CD4-positive, alpha-beta T cell (primary cell): Measurements from ENCODE around the gene SCN4A. TPM values are rescaled to one million over a fixed set of nuclear protein-coding genes. Genes with fewer than 3 reads are reported as not detected.
A peak's percentile ranks its signal among the peaks of the same experiment; 100 is the strongest.
"Not testable (repeated sequence)": the region's sequence is repeated elsewhere in the genome, so short reads cannot be mapped to it uniquely, and the experiment has no call there.

Experiments
- ATAC-seq: fragments of 200-7000 bp; cut with Tn5 transposase; one replicate; pipeline ENCODE4 v1.10.0; 2022; ENCODE audit warnings: mild to moderate bottlenecking; ENCODE audit not compliant: poor library complexity
- CTCF ChIA-PET: fragments of 350-600 bp; sonication (Branson Sonifier 250); formaldehyde crosslinking; loops from one replicate; lab custom pipeline; 2021; ENCODE audit warnings: antibody characterized with exemption, inconsistent platforms; lab: Charles Lee
- POLR2A ChIA-PET: fragments of 350-600 bp; sonication (Branson Sonifier 250); formaldehyde crosslinking; loops from one replicate; lab custom pipeline; 2021; ENCODE audit warnings: antibody characterized with exemption, inconsistent platforms; lab: Charles Lee
- DNase-seq, 14 experiments: peaks; one replicate each; pipeline ENCODE4 v3.0.0-alpha.2; 2013 to 2020; ENCODE audit warnings: mixed read lengths in 2 of 14
- H3K27ac ChIP-seq, 2 donors: one replicate each; pipeline versions ENCODE4 v1.5.1 to v1.7.0; 2013; ENCODE audit warnings: low read length in 2 of 2, low read depth in 1 of 2, mild to moderate bottlenecking in 1 of 2
- H3K27me3 ChIP-seq, 2 experiments: 1 replicate in 1 of 2; 2 replicates in 1 of 2; pipeline versions ENCODE4 v1.6.1 to v1.7.0; 2013; ENCODE audit warnings: low read length in 2 of 2, control low read depth in 1 of 2, mild to moderate bottlenecking in 1 of 2, moderate library complexity in 1 of 2; ENCODE audit not compliant: insufficient read depth in 2 of 2, control insufficient read depth in 1 of 2
- H3K36me3 ChIP-seq: one replicate; pipeline ENCODE4 v1.6.1; 2013; ENCODE audit warnings: low read length, control low read depth; ENCODE audit not compliant: insufficient read depth
- H3K4me1 ChIP-seq: one replicate; pipeline ENCODE4 v1.6.1; 2013; ENCODE audit warnings: low read length, control low read depth; ENCODE audit not compliant: insufficient read depth
- H3K4me3 ChIP-seq: one replicate; pipeline ENCODE4 v1.5.1; 2013; ENCODE audit warnings: mild to moderate bottlenecking, low read length, moderate library complexity
- H3K9me3 ChIP-seq, 2 experiments: 1 replicate in 1 of 2; 2 replicates in 1 of 2; pipeline versions ENCODE4 v1.6.1 to v1.7.0; 2013; ENCODE audit warnings: low read length in 2 of 2, mild to moderate bottlenecking in 2 of 2, control low read depth in 1 of 2, moderate library complexity in 1 of 2; ENCODE audit not compliant: control insufficient read depth in 1 of 2, insufficient read depth in 1 of 2
- H3K27ac Mint-ChIP-seq: one replicate; pipeline ENCODE4 v1.8.0; 2020; ENCODE audit warnings: mixed read lengths
- H3K27me3 Mint-ChIP-seq: one replicate; pipeline ENCODE4 v1.8.0; 2021; ENCODE audit warnings: mixed read lengths
- H3K36me3 Mint-ChIP-seq: one replicate; pipeline ENCODE4 v1.8.0; 2021; ENCODE audit warnings: low read depth, mixed read lengths
- H3K4me1 Mint-ChIP-seq: one replicate; pipeline ENCODE4 v1.8.0; 2021; ENCODE audit warnings: low read depth, mixed read lengths
- H3K4me3 Mint-ChIP-seq: one replicate; pipeline ENCODE4 v1.8.0; 2020; ENCODE audit warnings: mild to moderate bottlenecking, mixed read lengths
- H3K9me3 Mint-ChIP-seq: one replicate; pipeline ENCODE4 v1.8.0; 2020; ENCODE audit warnings: mixed read lengths
- intact Hi-C, 2 experiments: fragments of 100-400 bp; cut with DNase I in 1 of 2; cut with micrococcal nuclease in 1 of 2; formaldehyde crosslinking; loops; one replicate each; pipeline versions ENCODE4 v1.15.1 to v1.9.0; 2023 to 2025; cut with DNase I, micrococcal nuclease
- total RNA-seq, 174 experiments: library from RNA in 2 of 174; stranded (reverse) in 2 of 174; gene quantifications; one replicate each; pipeline ENCODE4 v1.2.3 and lab custom pipeline; 2021 to 2026
- TF ChIP-seq, protein P1 (sequence below): fragments of 200-600 bp; IDR thresholded peaks from one replicate; pipeline ENCODE4 v1.8.0; 2022; ENCODE audit warnings: antibody characterized with exemption, mild to moderate bottlenecking

The SCN4A gene
- total RNA-seq, 2 experiments from 2014 or later, result 0.03 TPM; not detected in 1

DNA sequence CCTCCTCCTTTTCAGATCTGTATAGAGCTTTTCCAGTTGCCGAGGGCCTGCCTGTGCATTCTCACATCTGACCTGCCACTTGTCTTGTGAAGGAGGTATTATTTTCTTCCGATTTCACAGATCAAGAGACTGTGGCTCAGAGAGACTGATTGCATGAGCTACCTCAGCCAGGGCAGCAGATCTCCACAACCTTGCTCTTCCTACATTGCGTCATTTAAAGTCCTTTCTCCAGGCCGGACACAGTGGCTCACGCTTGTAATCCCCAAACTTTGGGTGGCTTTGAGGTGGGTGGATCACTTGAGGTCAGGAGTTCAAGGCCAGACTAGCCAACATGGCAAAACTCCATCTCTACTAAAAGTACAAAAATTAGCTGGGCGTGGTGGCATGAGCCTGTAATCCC, 52.7 kb downstream of the SCN4A start:
- H3K4me1 Mint-ChIP-seq, ATAC-seq, H3K4me3 Mint-ChIP-seq, H3K27ac Mint-ChIP-seq, H3K27me3 Mint-ChIP-seq, DNase-seq, H3K27ac ChIP-seq, H3K9me3 Mint-ChIP-seq, H3K36me3 Mint-ChIP-seq, H3K4me3 ChIP-seq, H3K4me1 ChIP-seq, H3K36me3 ChIP-seq, H3K27me3 ChIP-seq, H3K9me3 ChIP-seq: not testable (repeated sequence)
- CTCF ChIA-PET, result interaction anchor here (0.8 to 3.0 kb wide), 18 partner anchors 12 to 226 kb away, joined by 3 to 75 read pairs (median 5); partner anchors contain the start of genes CD79B and ICAM2
- POLR2A ChIA-PET, result interaction anchor here (1.0 to 2.5 kb wide), 9 partner anchors 26 to 225 kb away, joined by 3 to 17 read pairs (median 6); partner anchors contain the start of gene ICAM2
- intact Hi-C loops, result loop anchor here in 1 of 2 experiments (2.0 kb wide), 1 partner anchor 65 kb away; no protein-coding TSS in a partner anchor

DNA sequence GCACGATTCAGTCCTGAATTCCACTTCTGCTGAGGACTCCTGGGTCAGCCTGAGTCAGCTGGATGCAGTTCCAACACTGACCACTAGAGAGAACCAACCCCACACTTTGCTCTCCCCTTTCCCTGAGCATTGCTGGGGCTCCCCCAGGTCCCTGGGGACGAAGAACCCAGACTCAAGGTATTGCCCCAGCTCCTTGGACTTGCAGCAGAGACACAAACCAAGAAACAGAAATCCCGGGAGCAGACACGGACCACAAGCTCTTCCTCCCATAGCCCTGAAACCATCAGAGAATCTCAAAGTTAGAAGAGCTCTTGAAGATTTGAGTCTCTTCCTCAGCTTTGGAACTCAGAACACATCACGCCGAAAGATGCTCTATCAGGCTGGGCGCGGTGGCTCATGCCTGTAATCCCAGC, 53.4 kb downstream of the SCN4A start:
- TF ChIP-seq, protein P1, sequence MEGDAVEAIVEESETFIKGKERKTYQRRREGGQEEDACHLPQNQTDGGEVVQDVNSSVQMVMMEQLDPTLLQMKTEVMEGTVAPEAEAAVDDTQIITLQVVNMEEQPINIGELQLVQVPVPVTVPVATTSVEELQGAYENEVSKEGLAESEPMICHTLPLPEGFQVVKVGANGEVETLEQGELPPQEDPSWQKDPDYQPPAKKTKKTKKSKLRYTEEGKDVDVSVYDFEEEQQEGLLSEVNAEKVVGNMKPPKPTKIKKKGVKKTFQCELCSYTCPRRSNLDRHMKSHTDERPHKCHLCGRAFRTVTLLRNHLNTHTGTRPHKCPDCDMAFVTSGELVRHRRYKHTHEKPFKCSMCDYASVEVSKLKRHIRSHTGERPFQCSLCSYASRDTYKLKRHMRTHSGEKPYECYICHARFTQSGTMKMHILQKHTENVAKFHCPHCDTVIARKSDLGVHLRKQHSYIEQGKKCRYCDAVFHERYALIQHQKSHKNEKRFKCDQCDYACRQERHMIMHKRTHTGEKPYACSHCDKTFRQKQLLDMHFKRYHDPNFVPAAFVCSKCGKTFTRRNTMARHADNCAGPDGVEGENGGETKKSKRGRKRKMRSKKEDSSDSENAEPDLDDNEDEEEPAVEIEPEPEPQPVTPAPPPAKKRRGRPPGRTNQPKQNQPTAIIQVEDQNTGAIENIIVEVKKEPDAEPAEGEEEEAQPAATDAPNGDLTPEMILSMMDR, result peak; percentile 95
- H3K9me3 Mint-ChIP-seq, result no peaks in the 10 kb centered on the region
- Histone ChIP-seq H3K27ac (no peak overlapping the region), H3K9me3 (no peaks in the 10 kb centered on the region), H3K36me3 (no peaks in the 10 kb centered on the region), H3K4me1 (peaks cover 8% of the 10 kb centered on the region), H3K4me3 (no peak overlapping the region), H3K27me3 (no peaks in the 10 kb centered on the region)
- CTCF ChIA-PET, result interaction anchor here (0.6 to 3.0 kb wide), 34 partner anchors 9 to 257 kb away, joined by 3 to 75 read pairs (median 4); partner anchors contain the start of genes CD79B, CSHL1 and ICAM2
- ATAC-seq (peak; percentile 100), DNase-seq (peak; percentile 58 to 89 (median 66))
- no peaks in the 10 kb centered on the region for H3K36me3 Mint-ChIP-seq
- peak overlapping the region; percentile 9 for H3K27ac Mint-ChIP-seq
- intact Hi-C loops, result loop anchor here (1.0 to 5.0 kb wide), 9 partner anchors 27 to 363 kb away; partner anchors contain the start of gene ERN1 (in 1 of the 2)
- POLR2A ChIA-PET, result interaction anchor here (0.6 to 2.5 kb wide), 11 partner anchors 13 to 226 kb away, joined by 3 to 17 read pairs (median 5); partner anchors contain the start of genes CD79B and ICAM2
- H3K4me3 Mint-ChIP-seq, result no peak overlapping the region
- peaks cover 6% of the 10 kb centered on the region for H3K4me1 Mint-ChIP-seq
- H3K27me3 Mint-ChIP-seq, result no peaks in the 10 kb centered on the region

DNA sequence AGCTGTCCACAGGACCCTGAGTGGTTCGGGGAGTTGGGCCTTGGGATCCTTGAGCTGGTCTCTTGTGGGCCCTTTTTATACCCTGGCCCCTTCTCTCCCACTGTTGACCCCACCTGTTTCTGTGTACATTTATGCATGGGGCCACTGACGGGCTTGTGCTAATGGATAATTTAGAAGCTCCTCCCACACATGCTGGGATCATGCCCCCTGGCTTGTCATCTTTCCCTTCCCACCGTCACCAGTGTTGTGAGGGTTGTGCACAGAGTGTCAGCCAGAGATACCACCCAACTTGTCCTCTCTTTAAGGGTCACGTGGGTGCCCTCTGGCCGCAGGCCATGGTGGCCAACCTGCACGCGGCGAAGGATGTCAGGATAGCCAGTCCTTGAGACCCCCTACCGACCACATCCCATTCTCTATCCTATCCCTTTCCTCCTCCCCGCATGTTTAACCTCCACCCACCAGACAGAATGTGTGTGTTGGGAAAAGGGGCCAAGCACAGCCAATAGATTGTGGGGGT, 53.9 kb downstream of the SCN4A start, which contains the start of gene GH1:
TSS of gene GH1 (minus strand) at position 51 of the 517 bp plus-strand sequence. CDS start 63 bp downstream, outside the sequence.
- H3K27me3 Mint-ChIP-seq, ATAC-seq: not testable (repeated sequence)
- POLR2A ChIA-PET, result interaction anchor here (0.6 to 2.5 kb wide), 11 partner anchors 14 to 227 kb away, joined by 3 to 17 read pairs (median 5); partner anchors contain the start of genes CD79B and ICAM2

DNA sequence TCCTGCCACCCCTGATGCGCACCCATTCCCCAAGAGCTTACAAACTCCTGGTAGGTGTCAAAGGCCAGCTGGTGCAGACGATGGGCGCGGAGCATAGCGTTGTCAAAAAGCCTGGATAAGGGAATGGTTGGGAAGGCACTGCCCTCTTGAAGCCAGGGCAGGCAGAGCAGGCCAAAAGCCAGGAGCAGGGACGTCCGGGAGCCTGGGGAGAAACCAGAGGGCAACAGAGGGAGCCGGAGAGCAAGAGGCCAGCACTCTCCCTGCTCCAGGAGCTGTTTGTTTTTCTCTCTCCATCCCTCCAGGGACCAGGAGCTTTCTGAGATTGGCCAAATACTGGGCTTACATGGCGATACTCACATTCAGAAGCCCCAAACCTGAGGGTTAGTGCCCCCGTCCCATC, 54.4 kb downstream of the SCN4A start:
- H3K4me3 ChIP-seq, result no peak overlapping the region
- no peaks in the 10 kb centered on the region for H3K27me3 ChIP-seq
- Mint-ChIP-seq H3K4me1 (peaks cover 6% of the 10 kb centered on the region), H3K36me3 (no peaks in the 10 kb centered on the region), H3K4me3 (no peak overlapping the region), H3K27me3 (no peaks in the 10 kb centered on the region), H3K9me3 (no peaks in the 10 kb centered on the region), H3K27ac (no peak overlapping the region)
- H3K27ac ChIP-seq, result no peak overlapping the region
- no peaks in the 10 kb centered on the region for H3K9me3 ChIP-seq
- intact Hi-C loops, result loop anchor here (1.0 to 5.0 kb wide), 4 partner anchors 74 to 229 kb away; partner anchors contain the start of gene ERN1 (in 1 of the 2)
- peaks cover 8% of the 10 kb centered on the region for H3K4me1 ChIP-seq
- TF ChIP-seq, protein P1, result no peak
- DNase-seq (peak in 1 of 14 experiments; percentile 7), ATAC-seq (no peak)
- H3K36me3 ChIP-seq, result no peaks in the 10 kb centered on the region
- ChIA-PET POLR2A (interaction anchor here (2.5 kb wide), 1 partner anchor 107 kb away, joined by 13 read pairs; no protein-coding TSS in a partner anchor), CTCF (interaction anchor here (0.6 to 3.0 kb wide), 9 partner anchors 29 to 258 kb away, joined by 3 to 75 read pairs (median 3); no protein-coding TSS in a partner anchor)

More for the DNA sequence above, 53.9 kb downstream of the SCN4A start, which contains the start of gene GH1:
- not testable (repeated sequence) for H3K27me3 ChIP-seq, H3K9me3 ChIP-seq, H3K4me3 Mint-ChIP-seq, H3K4me3 ChIP-seq, H3K36me3 ChIP-seq, H3K27ac ChIP-seq, H3K4me1 ChIP-seq, H3K36me3 Mint-ChIP-seq, H3K9me3 Mint-ChIP-seq, H3K4me1 Mint-ChIP-seq, DNase-seq
- intact Hi-C loops, result loop anchor here (1.0 to 5.0 kb wide), 9 partner anchors 27 to 363 kb away; partner anchors contain the start of gene ERN1 (in 1 of the 2)
- H3K27ac Mint-ChIP-seq, result peak within 1 kb of the TSS; percentile 9
- CTCF ChIA-PET, result interaction anchor here (0.6 to 3.0 kb wide), 32 partner anchors 8 to 257 kb away, joined by 3 to 75 read pairs (median 4); partner anchors contain the start of genes CD79B, CSHL1 and ICAM2
